ENCODE measurements around the gene PLAAT2. TPM values are rescaled to one million over a fixed set of nuclear protein-coding genes. Genes with fewer than 3 reads are reported as not detected.

PLAAT2 gene
- total RNA-seq, 1 experiment from 2014 or later = 0.52 TPM

- Histone ChIP-seq H3K14ac (ENCODE audit: insufficient read depth, low read length) (no peak overlapping the region), H3K27me3 (ENCODE audit: insufficient read depth, low read length) (no peaks in the 10 kb centered on the region), H3K4me1 (ENCODE audit: insufficient read depth, low read length) (no peaks in the 10 kb centered on the region), H3K9ac (ENCODE audit: extremely low read depth, insufficient read length, low read length) (no peak overlapping the region), H4K5ac (ENCODE audit: insufficient read length, low read depth, low read length) (no peak overlapping the region), H3T11ph (ENCODE audit: low read length) (no peak overlapping the region), H3K79me1 (ENCODE audit: insufficient read depth, low read depth, low read length, poor library complexity, severe bottlenecking) (no peaks in the 10 kb centered on the region), H4K8ac (replicated peaks; ENCODE audit: insufficient read length, low read depth, low read length) (no peak overlapping the region), H2BK20ac (ENCODE audit: low read depth, low read length, poor library complexity, severe bottlenecking) (no peak overlapping the region), H3K18ac (ENCODE audit: insufficient read length, low read depth, low read length) (no peak overlapping the region), H4K20me1 (ENCODE audit: control insufficient read depth, insufficient read depth, insufficient read length) (no peaks in the 10 kb centered on the region), H2BK5ac (ENCODE audit: insufficient read length, low read length) (no peak overlapping the region), H3K27ac (ENCODE audit: insufficient read length, low read depth, low read length) (no peak overlapping the region), H3K56ac (ENCODE audit: insufficient read length, low read depth, low read length) (no peak overlapping the region), H3K23ac (ENCODE audit: insufficient read length, low read depth, low read length) (no peak overlapping the region), H2BK120ac (ENCODE audit: low read depth, low read length, poor library complexity, severe bottlenecking) (no peak overlapping the region), H2BK12ac (ENCODE audit: insufficient read length, low read depth, low read length) (no peak overlapping the region), H2BK15ac (ENCODE audit: low read depth, low read length) (no peak overlapping the region), H3K4ac (ENCODE audit: low read depth, low read length) (no peak overlapping the region; the same call in 1 of the 2 replicates), H2AK5ac (ENCODE audit: insufficient read length, low read length) (no peak overlapping the region), H3K9me3 (ENCODE audit: control insufficient read depth, low read depth, low read length) (no peaks in the 10 kb centered on the region), H3K79me2 (ENCODE audit: insufficient read depth, low read length) (no peaks in the 10 kb centered on the region), H4K91ac (ENCODE audit: insufficient read length, low read depth, low read length) (peak overlapping the region; percentile 8), H2AFZ (ENCODE audit: low read length) (no peak overlapping the region), H3K4me2 (ENCODE audit: insufficient read depth, insufficient read length, low read length) (no peak overlapping the region), H3K23me2 (ENCODE audit: insufficient read length, low read depth, low read length, poor library complexity, severe bottlenecking) (no peaks in the 10 kb centered on the region)
- H3K4me1 Mint-ChIP-seq = peaks cover 17% of the 10 kb centered on the region in 2 experiments
- TF ChIP-seq CTCF (conservative IDR thresholded peaks at IDR 0.05) = no peak
- peaks cover 3 to 9% of the 10 kb centered on the region in 2 experiments; a peak in 2 of 5 replicates for H3K9me3 Mint-ChIP-seq
- H3K27me3 Mint-ChIP-seq (ENCODE audit: low read depth) = no peaks in the 10 kb centered on the region; the same call in none of the 2 replicates
- no peak overlapping the region for H3K4me3 Mint-ChIP-seq
- WGBS (ENCODE audit: extremely low coverage, insufficient read length, low lambda C conversion rate) = no CpG with 5 or more reads among the region's 1 CpG
- DNase-seq = no peak
- H3K27ac Mint-ChIP-seq = no peak overlapping the region
- H3K36me3 Mint-ChIP-seq (ENCODE audit: insufficient read depth in 1 of 3, low read depth in 3 of 3) = peaks cover 0 to 6% (median 0%) of the 10 kb centered on the region in 3 experiments; a peak in 4 of 7 replicates
Observed at GRCh38 chr11:63547061-63547460, 16.1 kb downstream of the PLAAT2 start.
